HG02759 (cell line): ENCODE measurements around the gene RUNX3.

Source experiments
- ATAC-seq: cut with Tn5 transposase; IDR thresholded peaks from one replicate; pipeline ENCODE4 v1.9.1; 2021; ENCODE audit warnings: mild to moderate bottlenecking, moderate library complexity; ENCODE audit not compliant: unreplicated experiment

The RUNX3 gene

DNA sequence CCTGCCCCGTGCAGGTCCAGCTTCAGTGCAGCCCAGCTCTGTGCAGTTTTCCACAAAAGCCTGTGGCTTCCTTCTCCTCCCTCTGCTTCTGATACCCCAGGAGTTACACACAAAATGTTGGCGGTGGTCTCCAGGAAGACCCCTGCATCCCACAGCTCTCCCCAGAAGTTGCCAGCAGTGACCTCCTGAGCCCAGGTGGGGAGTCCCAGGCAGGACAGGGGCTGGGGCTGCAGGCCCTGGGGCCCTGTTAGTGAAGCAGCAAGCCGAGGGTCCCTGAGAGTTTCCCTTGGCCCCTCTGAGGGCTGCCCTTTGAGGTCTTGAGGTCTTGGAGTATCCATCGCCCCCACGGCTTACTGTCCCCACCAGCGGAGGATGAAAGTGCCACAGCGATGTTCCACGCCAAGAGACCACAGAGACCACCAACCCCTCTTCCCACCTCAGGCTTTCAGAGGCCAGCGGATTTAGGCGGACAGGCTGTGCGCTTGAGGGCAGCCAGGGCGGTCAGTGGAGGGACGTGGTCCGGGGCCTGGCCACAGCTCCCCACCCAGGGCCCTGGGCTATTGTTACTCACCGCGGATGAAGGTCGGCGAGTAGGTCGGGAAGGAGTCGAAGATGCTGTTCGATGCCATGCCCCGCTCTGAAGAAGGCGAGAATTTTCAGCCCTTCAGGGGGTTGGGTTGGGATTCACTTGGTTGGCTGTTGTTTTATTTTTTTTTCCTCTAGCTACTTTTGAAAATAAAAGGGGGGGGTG is 34.0 kb upstream of the RUNX3 start:
- ATAC-seq: no peak

DNA sequence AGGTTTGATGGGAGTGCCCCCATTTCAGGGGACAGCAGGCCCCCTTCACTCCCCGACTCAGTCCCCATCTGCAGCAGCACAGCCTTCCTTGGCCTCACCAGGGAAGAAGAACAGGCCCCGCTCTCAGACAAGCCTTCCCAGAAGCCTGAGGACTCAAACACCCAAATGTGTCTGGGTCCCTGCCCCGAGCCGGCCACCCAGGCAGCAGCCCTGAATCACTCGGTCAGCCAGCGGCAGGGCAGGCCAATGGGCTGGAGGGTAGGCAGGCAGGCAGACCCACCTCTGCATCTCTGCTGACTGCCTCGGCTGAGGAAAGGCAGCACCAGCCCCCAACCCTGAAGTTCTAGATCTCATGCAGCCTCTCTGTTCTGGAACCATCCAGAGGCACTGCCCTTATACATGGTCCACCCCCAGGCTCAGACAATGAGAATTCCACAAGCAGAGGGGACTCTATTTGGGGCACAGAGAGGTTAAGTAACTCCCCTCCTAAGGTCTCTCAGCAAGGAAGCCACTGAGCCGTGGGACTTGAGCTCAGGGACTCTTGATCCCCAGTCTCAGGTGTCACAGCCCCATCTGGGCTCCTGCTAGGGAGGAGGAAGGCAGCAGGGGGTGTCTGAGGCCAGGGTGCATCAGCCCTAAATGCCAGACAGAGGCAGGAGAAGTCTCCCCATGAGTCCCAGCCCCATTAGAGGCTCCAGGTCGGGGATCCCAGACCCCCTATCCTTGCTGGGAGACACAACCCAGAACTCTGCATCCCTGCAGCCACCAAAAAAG is 33.2 kb upstream of the RUNX3 start:
- ATAC-seq: no peak

DNA sequence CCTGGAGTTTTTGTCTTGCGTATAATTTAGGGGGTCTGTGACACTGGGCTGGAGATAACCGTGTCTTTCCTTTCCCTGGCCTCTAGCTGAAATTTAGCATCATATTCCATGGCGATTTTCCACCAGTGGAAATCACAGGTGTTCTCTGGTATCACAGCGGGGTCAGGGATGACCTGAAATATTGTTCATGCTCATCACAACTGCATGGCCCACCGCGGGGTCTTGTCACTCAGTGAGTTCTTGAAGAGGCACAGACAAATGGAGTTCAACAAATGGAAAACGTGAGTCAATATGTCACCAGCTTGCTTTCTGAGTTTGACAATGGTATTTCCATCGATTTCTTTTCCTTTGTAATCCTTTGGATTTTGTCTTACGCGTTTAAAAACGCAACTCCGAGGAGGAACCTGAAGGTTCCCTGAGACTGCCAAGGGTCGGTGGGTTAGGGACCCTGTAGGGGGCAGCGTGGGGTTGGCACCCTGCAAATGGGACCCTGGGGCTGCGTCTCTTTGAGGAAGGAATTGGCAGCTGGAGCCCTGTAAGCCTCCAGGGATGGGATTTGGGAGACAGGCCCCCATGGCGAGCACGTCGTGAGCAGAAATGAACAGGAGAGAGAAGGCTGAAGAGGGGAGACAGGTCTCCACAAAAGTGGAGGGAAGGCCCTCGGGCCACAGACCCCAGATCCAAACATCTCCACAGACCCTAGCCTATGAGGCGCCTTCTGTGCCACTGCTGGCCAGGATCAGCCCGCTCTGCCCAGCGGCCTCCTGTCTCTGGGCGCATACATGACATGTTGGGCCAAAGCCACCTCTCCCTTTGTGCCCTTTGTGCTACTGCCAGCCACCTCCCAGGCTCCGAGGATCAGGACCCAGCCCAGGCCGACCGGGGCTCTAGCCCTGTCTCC is 32.1 kb upstream of the RUNX3 start:
- no peak for ATAC-seq

GRCh38 chr1:24961334-24961733 is 31.3 kb upstream of the RUNX3 start:
- no peak for ATAC-seq

GRCh38 chr1:24960071-24960801 is 30.2 kb upstream of the RUNX3 start:
- no peak for ATAC-seq

DNA sequence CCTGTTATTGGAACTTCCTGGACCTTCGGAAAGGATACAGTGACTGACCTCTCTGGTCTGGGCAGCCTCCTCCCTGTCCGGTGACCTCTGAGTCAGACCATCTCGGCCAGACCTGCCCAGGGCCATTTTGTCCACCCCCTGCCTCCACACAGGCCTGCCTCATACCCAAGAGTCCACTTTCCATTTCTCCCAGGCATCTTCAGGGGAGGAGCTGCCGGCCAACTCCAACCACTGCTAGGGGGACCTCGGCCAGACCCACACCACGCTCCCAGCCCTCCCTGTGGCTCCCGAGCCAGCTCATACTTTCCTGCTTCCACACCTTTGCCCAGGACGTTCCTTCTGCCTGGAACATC is 29.5 kb upstream of the RUNX3 start:
- no peak for ATAC-seq

- ATAC-seq: no peak
Observed at GRCh38 chr1:24958766-24959622, 28.9 kb upstream of the RUNX3 start.

- ATAC-seq: no peak
Observed at GRCh38 chr1:24957808-24958752, 28.0 kb upstream of the RUNX3 start.

DNA sequence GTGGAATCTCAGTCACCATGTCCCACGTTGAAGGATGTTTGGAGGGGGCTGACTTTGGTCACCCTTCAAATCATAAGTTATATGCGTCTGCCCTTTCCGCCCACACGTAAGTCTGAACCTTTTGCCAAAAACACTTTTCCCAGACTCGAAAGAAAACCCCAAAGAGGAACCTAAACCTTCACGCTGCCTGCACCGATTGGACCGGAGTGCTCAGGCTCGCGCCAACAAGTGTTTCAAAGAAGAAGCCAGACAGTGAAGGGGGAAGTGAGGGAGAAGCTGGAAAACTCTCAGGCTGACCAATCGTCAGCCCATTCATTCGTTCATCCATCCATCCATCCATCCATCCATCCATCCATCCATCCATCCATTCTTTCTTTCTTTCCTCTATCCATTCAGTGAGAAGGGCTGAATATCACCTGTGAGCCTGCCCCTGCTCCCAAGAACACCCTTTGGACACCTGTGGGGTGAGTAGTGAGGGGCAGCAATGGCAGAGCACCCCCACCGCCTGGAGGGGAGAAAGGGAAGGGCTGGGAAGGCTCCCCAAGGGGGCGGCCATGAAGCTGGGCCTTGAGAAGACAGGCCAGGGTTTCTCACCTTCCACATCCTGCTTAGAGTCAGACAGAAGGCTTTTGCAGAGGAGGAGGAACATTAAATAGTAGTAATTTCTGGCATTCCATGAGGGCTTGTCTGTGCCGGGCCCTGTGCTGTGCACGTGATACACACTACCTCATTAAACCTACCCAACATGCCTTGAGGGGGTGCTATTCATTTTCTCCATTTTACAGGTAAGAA is 27.1 kb upstream of the RUNX3 start:
- ATAC-seq: no peak

DNA sequence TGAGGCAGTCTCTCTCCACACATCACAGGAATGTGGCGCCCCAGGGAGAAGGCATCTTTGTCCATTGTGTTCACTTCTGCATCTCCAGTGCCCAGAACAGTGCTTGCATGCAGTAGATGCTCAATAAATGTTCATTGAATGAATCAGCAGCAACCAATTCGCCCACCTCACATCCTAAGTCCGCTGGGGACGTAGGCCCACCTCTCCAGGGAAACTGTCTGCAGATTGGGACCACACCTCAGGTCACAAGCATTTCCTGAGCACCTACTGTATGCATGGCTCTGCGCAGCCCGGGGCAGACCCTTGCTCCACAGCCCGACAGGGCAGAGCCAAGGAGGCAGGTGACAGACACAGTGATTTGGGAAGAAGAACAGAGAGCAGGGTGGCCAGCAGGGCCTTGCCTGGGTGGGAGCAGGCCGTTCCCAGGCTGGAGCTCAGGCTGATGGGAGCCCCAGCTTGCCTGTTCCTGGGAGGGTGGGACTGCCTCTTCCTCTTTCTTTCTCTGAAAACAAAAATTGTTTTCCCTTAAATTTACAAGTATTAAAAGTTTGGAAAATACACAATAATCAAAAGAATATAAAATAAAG is 25.8 kb upstream of the RUNX3 start:
- ATAC-seq: no peak

DNA sequence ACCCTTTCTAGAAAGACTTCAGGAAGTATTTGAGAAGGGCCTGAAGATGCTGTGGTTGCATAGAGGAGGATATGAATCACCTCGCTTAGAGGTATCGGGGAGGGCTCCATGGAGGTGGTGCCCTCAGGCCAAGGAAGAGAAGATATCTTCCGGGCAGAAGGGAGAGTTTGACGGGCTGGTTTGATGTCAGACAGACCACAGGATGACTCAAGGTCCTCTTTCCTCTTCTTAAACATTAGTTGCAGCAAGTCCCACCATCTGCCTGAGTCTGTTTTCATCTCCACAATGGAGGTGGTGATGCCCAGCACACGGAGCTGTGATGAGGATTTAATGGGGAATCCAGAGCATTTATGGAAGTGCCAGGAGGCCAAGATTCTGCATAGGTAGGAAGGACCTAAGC is 25.1 kb upstream of the RUNX3 start:
- no peak for ATAC-seq

DNA sequence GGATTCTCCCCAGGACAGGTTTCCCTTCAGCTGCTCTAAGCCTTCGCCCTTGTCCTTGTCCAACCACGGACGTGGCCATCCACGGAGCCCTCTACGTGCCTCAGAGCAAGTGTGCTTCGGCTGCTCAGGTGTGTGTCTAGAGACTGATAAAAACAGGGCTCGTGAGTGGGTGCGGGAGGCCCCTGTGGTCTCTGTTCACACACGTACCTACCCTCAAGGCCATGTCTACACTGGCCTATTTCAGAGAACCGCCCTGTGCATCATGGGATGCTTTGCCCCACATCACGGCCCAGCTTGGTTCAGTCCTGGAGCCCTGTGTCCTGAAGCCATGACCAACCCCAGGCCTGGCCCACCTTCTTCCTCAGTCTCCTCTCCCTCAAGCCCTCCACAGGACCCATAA is 24.6 kb upstream of the RUNX3 start:
- no peak for ATAC-seq

DNA sequence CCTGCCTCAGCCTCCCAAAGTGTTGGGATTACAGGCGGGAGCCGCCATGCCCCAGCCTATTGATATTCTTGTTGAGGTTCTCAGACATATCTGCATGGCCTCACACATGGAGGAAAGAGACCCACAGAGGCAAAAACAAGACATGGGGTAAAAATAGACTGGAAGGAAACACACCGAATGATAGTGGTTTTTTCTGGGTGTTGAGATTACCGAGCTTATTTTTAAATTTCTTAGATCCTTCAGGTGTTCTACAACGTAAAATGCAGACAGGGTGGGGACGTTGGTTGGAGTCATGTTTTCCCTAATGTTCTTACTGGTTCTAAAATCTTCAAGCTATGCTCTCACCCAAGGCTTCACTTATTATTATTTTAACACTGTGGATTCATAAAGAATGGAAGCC is 23.9 kb upstream of the RUNX3 start:
- ATAC-seq: no peak

DNA sequence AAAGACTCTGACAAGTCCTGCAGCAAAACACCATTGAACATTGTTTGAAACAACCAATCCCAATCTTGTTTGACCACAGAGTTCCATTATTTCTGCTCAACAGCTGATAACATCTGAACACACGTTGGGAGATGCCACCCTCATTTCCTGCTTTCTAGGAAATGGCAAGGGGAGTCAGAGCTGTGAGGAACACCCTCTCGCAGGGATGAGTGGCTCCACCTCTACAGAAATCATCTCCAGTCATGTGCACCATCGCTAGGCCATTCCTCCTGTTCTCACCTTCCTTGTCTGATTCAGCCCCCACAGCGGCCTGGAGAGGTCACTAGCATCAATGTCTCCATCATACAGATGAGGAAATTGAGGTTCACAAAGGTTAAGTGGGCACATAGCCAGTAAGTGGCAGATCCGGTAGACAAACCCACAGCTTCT is 22.4 kb upstream of the RUNX3 start:
- ATAC-seq: no peak

- no peak for ATAC-seq
Observed at GRCh38 chr1:24951810-24952412, 21.8 kb upstream of the RUNX3 start.

DNA sequence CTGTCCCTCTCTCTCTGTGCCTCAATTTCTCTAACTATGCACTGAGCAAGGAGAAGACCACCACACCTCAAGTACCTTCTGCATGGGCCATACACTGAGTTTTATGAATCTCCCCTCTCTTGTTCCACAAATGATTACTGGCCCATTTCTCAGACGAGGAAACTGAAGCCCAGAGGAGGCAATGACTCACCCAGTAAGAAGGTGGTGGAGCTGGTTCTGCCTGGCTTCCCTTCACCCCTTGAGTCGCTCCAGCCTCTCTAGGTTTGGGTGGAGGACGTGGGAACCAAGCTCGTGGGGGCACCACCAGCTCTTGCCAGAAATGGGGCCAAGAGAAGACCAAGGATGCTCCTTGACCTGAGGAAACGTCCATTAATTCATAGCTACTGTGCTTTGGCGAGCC is 21.3 kb upstream of the RUNX3 start:
- ATAC-seq: no peak

DNA sequence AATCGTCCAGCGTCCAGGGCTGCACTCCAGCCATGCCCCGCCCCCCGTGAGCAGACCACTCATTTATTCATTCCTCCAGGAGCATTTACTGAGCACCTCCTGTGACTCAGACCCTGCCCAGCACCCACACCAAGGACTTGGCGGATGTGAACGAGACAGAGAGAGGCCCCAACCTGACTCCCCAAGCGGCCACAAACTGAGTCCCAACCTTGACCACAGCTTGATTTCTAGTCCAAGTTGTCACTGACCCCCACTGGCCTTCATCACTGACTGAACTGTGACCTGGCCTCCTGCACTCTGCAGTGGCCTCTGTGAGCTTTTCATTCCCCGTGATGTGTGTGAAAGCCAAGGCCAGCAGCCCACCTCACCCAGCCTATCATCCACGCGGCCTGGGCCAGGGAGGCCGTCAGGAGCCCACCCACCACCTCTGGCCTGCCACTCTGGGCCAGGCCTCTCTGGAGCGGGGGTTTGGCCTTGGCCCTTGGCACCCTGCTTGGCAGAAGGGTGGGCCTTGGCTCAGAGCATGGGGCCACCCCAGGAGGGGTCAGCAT is 19.3 kb upstream of the RUNX3 start:
- no peak for ATAC-seq
